Astrocyte of the spinal cord (primary cell): ENCODE measurements around the gene CEP72.

Experiments used
- DNase-seq: peaks from one replicate; pipeline ENCODE4 v3.0.0; 2011; ENCODE audit warnings: low read depth, low spot score
- H3K4me3 ChIP-seq: 2 replicates; pipeline ENCODE4 v1.5.1; 2011; ENCODE audit warnings: low read depth, mild to moderate bottlenecking, low read length, moderate library complexity
- CTCF ChIP-seq: IDR thresholded peaks from 2 replicates; pipeline ENCODE4 v1.5.1; 2012; ENCODE audit warnings: low read depth, mild to moderate bottlenecking, low read length, inconsistent platforms
- in situ Hi-C: cut with HindIII; loops from 2 replicates; pipeline ENCODE4 v1.10.0; 2017; ENCODE audit warnings: low sequenced_read_pairs

CEP72 gene

GRCh38 chr5:588406-588995, 23.6 kb upstream of the CEP72 start:
- no peak for TF ChIP-seq CTCF
- in situ Hi-C loops: no loop called here
- H3K4me3 ChIP-seq: no peak overlapping the region

GRCh38 chr5:589173-589572, 23.0 kb upstream of the CEP72 start:
- in situ Hi-C loops: no loop called here
- no peak for DNase-seq
- H3K4me3 ChIP-seq: no peak overlapping the region
- TF ChIP-seq CTCF: no peak

More at GRCh38 chr5:588406-588995, 23.6 kb upstream of the CEP72 start:
- DNase-seq: no peak

- no peak overlapping the region for H3K4me3 ChIP-seq
- in situ Hi-C loops: no loop called here
- TF ChIP-seq CTCF: no peak
- DNase-seq: no peak
These were observed 22.6 kb upstream of the CEP72 start for GRCh38 chr5:589588-589987.

GRCh38 chr5:590346-590745, 21.8 kb upstream of the CEP72 start:
- no peak overlapping the region for H3K4me3 ChIP-seq
- in situ Hi-C loops: no loop called here
- no peak for TF ChIP-seq CTCF
- DNase-seq: no peak

- no peak for TF ChIP-seq CTCF
- H3K4me3 ChIP-seq: no peak overlapping the region
- DNase-seq: no peak
- in situ Hi-C loops: no loop called here
These were observed 20.4 kb upstream of the CEP72 start for GRCh38 chr5:591746-592145.

- in situ Hi-C loops: no loop called here
- H3K4me3 ChIP-seq: no peak overlapping the region
- no peak for TF ChIP-seq CTCF
- DNase-seq: no peak
These were observed 20.0 kb upstream of the CEP72 start for GRCh38 chr5:592158-592557.

GRCh38 chr5:593511-593910, 18.6 kb upstream of the CEP72 start:
- no peak for DNase-seq
- TF ChIP-seq CTCF: no peak
- H3K4me3 ChIP-seq: no peak overlapping the region
- in situ Hi-C loops: no loop called here
